GM21423 (cell line): ENCODE measurements around the gene OR2F1.

Experiments
- ATAC-seq: cut with Tn5 transposase; IDR thresholded peaks from one replicate; pipeline ENCODE4 v1.9.1; 2021; ENCODE audit warnings: mild to moderate bottlenecking, moderate library complexity; ENCODE audit not compliant: unreplicated experiment

The OR2F1 gene, protein sequence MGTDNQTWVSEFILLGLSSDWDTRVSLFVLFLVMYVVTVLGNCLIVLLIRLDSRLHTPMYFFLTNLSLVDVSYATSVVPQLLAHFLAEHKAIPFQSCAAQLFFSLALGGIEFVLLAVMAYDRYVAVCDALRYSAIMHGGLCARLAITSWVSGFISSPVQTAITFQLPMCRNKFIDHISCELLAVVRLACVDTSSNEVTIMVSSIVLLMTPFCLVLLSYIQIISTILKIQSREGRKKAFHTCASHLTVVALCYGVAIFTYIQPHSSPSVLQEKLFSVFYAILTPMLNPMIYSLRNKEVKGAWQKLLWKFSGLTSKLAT

DNA sequence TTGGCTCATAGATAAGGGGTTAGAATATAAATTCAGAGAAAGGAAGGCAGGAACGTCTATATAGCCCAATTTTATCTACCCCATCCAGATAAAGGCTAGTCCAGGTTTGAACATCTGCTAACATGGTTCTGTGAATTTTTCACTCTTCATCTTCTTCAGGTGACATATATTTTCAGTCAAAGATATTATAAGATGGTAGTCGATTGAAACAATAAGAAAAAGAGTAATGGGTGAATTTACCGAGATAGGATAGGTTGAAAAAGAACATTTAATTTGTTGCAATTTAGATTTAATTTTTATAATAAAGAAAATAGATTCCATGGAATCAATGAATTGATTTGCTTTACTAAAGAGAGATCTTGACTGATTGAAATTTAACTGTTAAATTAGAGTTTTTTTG is at the start of gene OR2F1:
Gene OR2F1, plus strand, starts transcription at position 301 of the 400 bp plus-strand sequence. CDS start 5,127 bp downstream, outside the sequence.
- no peak for ATAC-seq

DNA sequence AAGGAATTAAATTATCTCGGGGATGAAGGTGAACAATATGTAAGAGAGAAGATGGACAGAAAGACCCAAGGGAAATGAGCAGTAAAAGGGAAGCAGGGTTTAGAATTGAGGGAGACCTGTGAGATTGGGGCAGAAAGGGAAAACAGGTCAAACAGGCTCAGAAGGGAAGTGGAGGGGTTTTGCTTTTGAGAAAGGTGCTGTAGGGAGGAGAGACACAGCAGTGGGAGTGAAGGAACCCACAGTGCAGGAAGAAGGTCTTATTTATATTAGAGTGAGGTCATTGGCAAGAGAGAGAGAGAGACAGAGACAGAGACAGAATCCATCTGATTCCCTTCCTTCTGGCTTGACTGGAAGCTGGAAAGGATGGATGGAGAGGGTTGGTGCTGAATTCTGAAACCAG is 49.1 kb upstream of the OR2F1 start:
- no peak for ATAC-seq

DNA sequence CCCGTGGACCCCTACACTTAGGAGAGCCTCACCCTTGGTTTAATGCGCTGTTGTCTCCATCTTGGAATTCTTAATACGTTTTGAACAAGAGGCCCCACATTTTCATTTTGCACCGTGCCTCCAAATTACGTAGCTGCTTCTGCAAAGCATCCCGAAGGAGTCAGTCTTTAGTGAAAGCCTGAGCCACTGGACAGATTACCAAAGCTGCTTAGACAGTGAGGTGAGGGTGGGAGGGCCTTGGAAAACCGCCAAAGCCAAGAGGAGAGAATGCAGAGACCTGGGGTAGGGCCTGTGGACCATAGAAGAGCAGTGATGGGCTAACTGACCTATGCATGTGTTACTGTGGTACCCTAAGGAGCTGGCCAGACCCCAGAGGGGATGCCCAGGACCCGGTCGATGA is 48.5 kb upstream of the OR2F1 start:
- no peak for ATAC-seq

DNA sequence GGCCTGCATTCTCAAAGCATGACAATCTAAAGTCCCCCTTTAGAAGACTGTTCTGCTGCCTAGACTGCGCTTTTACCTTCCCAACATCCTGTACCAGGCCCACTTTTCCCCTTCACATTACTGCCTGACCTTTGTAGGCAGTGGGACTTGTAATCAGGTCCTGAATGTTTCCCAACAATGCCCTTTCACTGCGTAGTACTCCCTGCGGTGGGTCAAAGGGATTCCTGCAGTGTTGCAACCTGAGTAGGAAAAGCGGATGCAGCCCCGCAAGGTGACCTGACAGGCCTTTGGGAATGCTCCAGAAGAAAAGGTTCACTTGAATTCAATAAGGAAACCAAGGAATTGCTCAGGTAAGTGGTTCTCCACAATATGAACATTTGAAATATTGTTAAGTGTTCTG is 47.7 kb upstream of the OR2F1 start:
- no peak for ATAC-seq

DNA sequence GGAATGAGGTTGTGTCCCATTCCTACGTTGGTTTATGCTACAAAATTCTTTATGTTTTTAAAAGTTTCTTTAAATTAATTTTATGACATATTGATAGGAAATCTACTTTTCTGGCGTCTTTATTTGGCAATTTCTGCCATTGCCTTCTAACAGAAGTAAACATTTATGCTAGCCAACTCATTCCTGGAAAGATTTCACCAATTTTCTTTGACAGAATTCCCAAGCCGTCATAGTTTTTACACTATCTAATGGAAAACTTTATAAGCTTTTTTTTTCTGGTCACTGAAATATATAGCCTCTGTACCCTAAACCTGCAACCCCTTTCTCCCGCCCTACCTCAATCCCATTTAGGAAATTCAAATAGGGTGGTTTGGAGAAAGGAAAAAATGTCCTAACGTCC is 46.5 kb upstream of the OR2F1 start:
- ATAC-seq, result no peak

DNA sequence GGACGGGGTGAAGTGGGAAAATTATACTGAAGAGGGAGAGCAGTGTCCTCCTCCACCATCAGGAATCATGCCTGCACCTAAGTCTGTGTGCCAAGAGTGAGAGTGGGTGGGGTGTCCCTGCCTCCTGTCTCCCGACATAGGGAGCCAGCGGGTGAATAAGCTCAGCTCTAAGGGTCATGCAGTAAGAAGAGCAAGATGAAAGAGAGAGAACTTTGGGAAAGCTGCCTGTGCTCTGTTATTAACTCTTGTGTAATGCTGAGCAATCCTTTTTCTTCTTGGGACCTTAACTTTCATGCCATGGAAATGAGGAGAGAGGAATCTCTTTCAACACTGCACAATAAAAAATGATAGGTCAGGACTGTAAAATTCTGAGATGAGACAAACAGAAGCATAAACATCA is 44.8 kb upstream of the OR2F1 start:
- ATAC-seq, result no peak

DNA sequence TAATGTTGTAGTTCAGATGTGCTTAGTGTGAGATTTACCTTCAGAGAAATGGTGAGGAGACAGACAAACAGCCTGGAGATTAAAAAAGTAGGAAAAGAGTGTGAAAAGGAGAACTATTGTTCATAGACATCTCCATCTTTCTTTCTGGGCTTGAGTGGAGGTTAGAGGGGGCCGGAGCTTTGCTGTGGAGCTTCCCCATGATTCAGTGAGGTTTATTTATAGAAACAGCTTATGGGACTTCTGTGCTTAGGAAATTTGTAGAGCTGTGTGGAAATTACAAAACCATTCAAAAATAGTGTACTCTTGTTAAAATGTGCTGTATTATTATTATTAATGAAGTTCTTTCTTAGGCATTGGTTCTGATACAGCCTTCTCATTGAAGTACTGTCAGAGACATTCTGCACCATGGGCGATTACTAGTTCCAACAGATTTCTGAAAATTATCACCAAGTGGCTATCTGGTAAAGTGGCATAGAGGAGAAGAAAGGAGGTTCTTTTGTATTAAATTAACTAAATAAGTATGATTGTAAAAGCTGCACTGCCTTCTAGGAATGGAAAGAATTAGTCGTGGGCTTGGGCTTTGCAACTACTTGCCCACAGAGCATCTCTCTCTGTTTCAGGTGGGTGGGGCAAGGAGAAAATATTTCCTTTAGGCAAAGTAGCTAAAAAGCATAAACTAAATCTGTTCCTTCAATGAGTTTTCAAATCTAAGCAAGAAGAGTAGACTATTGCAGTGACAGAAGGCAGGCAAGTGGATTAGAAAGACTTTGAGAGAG is 44.0 kb upstream of the OR2F1 start:
- no peak for ATAC-seq

DNA sequence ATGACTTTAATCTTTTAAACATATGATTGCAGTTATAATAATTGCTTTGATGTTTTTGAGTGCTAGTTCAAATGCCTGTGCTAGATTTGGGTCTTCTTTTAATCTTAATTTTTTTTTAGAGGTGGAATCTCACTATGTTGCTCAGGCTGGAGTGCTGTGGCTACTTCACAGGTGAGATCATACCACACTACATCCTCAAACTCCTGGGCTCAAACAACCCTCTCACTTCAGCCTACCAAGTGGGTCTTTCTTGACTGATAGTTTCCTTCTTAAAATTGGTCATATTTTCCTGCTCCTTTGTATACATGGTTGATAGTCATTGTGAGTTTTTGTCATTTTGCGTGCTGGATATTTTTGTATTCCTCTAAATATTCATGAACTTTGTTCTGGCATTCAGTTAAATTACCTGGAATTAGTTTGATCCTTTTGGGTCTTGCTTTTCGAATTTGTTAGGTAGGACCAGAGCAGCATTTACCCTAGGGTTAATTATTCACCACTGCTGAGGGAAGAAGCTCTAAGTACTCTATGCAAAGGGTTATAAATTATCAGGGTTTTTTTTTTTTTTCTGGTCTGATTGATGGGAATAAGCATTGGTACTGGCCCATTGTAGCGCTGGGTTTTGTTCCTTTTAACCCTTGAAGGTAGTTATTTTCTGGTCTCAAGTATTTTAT is 40.6 kb upstream of the OR2F1 start:
- ATAC-seq, result no peak

DNA sequence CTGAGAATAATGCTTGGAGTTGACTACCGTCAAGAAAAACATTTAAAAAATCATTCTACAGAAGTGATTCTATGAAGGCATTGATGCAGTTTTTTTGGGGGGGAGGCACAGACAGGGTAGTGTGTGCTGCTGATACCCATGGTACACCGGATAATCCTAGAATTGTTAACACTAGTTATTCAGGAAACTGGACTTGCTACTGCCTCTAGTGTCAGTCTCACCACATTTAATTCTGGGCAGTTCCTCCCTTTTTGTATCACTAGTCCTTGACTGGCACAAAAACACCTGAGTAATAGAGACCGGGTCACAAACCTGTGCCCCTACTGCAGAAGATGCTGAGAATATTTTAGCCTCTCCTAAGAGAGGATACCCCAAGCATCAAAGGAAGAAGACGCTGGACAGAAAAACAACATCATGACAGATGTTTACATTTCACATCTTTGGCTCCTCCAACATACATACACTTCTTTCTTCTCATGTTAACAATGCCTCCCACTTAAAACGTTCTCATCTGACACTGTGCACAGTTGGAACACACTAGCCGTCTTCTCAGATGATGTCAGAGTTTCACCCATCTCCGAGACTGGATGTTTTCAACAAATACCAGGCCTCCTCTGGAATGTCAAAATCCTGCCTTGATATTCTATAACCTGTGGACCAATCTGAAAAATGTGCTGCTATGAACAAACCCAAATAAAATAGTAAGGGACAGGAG is 39.5 kb upstream of the OR2F1 start:
- ATAC-seq, result no peak

DNA sequence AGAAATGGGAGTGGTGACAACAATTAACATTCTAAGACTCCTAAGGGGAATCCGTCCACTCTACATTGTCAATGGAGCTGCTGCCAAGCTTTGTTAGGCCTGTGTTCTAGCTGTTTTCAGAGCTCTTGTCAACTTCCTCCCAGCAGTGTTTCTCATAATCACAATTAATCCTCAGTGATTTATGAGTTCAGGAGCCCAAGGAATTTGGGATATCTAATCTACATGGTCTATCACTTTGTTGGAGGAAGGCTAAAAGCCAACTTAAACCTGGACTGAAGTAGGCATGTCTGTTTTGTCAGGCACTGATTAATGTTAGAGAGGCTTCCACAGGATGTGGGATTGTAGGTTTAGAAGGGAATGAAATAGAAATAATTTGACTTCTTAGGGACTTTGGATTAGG is 29.8 kb upstream of the OR2F1 start:
- ATAC-seq, result no peak

DNA sequence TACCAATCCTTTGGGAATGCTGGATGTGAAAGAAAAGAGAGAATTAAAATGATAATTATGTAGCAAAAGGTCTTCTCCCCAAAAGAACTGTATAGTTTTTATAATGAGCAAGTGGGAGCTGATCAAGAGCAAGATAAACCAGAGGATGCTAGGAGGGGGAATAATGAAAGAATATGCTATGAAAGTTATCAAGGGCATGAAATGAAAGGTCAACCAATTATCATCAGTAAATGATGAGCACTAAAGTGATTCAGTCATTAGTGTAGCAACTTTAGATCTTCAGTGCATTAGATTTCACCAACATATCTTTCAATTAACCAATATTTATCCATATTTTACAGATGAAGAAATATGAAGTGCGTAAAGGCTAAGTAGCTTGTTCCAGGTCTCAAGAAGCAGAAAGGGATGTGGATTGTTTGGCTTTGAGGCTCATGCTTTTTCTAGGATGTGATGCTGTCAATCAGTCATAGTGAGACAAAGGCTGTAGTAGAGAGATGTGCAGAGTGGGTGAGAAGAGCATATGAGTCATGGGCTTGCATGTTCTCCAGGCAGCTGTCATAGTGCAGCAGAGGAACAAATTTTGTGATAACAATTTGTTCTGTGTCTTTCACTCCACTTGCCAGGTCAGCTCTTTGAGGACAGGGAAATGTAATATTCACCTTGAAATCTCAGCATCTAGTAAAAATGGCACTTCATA is 25.3 kb upstream of the OR2F1 start:
- ATAC-seq, result no peak

DNA sequence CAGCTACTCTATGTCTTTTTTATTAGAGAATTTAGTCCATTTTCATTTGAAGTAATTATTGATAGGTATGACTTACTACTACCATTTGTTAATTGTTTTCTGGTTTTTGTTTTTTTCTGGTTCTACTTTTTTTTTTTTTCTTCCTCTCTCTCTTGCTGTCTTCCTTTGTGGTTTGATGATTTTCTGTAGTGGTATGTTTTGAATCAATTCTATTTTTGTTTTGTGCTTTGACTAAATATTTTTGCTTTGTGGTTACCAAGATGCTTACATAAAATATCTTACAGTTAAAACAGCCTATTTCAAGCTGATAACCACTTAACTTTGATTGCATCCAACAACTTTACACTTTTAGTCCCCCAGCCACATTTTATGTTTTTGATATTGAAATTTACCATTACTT is 22.9 kb upstream of the OR2F1 start:
- ATAC-seq, result no peak

DNA sequence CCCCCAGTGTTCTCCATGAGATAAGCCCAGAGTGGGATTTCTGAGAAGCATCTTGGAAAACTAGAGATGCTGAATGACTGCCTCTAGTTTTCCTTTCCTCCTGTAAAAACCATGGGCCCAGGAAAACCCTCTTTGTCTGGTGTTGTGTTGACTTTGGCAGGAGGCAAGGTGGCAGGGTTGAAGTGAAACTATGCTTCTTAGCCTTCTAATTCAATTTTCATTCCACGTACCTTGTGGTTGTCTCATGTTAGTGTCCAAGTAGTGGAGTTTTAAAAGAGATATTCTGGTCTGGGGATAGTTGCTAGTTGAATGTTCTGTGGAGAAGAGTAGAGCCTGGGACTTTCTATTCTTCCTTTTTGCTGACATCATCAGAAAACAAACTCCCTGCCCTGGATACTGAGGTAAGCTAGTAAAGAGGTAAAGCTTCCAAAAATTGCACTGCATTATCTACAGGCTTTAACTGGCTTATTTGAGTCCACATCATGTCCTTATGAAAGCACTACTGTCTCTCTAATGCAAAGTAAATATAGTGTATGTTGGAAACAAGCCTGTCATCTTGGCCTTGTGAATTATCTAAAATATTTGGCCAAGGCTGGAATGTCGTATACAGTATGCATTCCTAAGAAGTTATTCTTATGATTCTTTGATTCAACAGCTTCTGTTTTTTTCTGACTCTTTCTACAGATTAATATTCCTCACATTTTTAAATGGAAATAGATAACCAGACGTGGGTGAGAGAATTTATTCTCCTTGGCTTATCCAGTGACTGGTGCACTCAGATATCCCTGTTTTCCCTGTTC is 19.9 kb upstream of the OR2F1 start, which contains the start of gene OR2F2:
Gene OR2F2, plus strand, starts transcription at position 708 of the 800 bp plus-strand sequence. Its CDS starts 0 bp downstream, at position 708.
- no peak for ATAC-seq

DNA sequence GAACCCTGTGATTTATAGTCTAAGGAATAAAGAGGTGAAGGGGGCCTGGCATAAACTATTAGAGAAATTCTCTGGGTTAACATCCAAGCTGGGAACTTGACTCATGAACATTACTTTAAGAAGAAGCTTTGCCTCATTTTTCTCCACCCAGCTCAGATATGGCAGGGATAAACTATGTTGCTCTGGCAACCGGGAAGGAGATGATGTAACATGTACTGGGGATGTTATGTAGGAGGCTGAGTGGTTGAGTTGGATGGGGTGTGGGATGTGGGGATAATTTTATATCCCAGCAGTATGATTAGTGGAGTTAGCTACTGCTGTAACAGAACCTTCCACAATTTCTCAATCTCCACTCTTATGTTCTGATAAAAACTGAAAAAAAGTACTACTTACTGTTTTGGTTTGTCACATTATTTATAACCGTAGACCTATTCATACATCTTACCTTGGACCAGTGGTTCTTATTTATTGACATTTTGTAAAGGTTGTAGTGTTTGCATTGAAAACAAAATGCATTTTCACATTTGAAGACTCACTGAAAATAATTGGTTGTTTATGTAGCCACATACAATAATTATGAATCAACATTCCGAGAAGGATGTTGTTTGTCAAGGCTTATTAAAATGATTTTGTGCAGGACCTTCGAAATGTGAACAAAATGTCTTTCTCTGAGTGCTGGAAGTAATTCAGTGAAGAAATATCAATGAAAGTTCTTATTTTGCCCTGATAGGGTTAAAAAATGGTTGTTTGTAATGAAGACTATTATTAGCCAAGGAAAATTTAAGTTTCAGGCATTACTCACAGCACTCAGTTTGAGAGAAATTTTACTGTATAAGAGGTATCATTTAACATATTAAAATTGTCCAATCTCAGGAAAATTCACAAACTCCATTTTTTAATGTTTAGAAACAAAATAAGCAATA is 18.3 kb upstream of the OR2F1 start:
- ATAC-seq, result no peak

DNA sequence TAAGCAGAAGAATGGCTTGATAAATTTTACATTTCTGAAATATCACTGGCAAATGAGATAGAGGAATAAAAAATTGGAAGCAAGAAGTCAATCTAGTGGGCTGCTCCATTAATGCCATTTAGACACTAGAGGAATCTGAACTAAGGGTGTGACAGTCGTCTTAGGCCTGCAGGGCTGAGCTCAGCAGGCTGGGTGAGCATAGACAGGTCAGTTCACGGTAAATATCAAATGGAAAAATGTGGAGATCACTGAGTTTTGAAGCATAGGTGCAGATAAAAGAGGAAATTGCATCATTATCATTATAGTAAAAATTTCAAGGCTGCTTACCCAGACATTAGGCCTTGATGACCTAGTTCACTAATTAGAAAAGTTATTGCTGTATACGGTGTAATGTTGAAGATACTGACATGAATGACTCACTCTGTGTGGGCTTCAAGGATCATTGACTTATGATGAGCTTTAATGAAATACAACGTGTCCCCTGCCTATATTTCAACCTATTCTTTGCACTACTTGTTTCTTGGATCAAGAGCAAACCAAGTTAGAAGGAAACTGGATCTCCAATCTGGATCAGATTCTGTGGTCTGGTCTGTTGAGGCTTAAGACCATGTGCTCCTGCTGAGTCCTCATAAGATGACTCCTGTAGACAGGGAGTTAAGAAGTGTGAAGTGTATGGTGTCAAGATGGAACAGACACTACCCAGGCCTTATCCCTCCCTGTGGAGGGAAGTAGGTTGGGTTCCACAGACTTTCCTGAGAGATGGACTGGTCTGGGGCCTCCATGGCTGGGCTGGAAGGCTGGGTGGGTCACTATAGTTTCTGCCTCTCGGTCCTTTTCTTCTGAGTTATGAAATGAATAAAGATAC is 16.0 kb upstream of the OR2F1 start:
- ATAC-seq, result no peak

DNA sequence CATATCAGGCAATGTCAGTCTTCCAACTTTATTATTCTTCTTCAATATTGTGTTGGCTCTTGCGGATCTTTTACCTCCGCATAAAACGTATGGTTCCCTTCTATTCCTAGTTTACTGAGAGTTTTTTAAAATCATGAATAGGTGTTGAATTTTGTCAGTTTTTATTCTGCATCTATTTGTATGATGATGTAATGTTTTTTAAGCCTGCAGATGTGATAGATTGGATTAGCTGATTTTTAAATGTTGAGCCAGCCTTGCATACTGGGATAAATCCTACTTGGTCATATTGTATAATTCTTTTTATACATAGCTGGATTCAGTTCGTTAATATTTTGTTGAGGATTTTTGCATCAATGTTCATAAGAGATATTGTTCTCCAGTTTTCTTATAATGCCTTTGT is 9.2 kb upstream of the OR2F1 start:
- no peak for ATAC-seq

DNA sequence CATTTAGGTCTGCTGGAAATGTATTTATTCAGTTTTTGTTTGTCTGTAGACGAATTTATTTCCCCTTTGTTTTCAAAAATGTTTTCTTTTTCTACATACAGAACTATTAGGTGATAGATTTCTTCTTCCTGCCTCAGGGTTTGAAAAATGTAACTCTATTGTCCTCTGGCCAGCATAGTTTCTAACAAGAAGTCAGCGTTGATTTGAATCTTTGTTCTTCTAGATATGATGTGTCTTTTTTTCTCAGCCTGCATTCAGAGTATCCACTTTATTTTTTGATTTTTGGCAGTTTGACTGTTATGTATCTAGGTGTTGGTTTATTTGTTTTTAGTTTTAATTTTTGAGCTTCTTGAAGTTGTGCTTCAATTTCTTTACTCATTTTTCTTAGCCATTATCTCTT is 7.5 kb upstream of the OR2F1 start:
- ATAC-seq, result no peak

DNA sequence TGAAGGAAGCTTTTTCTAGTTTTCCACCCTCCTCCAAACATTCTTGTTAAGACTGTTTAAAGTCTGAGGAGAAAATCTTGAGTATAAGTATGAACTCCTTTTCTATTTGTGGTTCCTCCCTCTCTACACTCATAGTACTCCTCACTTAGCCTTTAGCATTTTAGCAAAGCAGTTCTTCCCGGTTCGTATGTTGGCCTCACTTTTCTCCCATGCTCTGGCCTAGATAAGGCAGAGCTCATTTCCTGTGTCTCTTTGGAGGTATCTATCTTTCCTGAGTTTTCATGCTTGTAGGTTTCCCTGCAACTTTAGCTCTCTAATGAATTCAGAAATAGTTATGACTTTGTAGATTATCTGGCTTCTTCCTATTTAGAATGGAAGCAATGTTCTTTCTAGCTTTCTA is 5.9 kb upstream of the OR2F1 start:
- no peak for ATAC-seq
